HCT116 (cell line): Measurements from ENCODE around the gene GSC2. TPM values are rescaled to one million over a fixed set of nuclear protein-coding genes. Genes with fewer than 3 reads are reported as not detected.

Source experiments
- ATAC-seq: fragments of 200-7000 bp; cut with Tn5 transposase; 2 replicates; pipeline ENCODE4 v1.9.1; 2020; ENCODE audit warnings: mild to moderate bottlenecking, moderate library complexity
- BruUV-seq: library from RNA; stranded (reverse); fragments of 400-500 nt; replicated peaks from 2 replicates; lab custom pipeline; 2021; lab: Mats Ljungman, UMichigan
- CTCF ChIA-PET: fragments of 300-600 bp; sonication (Branson Sonifier 250); formaldehyde crosslinking; loops from one replicate; lab custom pipeline; 2021; ENCODE audit warnings: antibody characterized with exemption; lab: Charles Lee
- POLR2A ChIA-PET: fragments of 300-600, 350-600 bp; sonication (Branson Sonifier 250); formaldehyde crosslinking; loops from one replicate; lab custom pipeline; 2021; ENCODE audit warnings: antibody characterized with exemption; lab: Charles Lee
- RAD21 ChIA-PET, 2 experiments: fragments of 300-600 bp; sonication (Branson Sonifier 250); formaldehyde crosslinking; loops; one replicate each; lab custom pipeline; 2023; ENCODE audit warnings: low total read pairs in 2 of 2; ENCODE audit not compliant: uncharacterized antibody in 2 of 2, unreplicated experiment in 2 of 2, low non-redundant PET in 1 of 2; lab: Charles Lee
- DNase-seq: peaks from one replicate; pipeline ENCODE4 v3.0.0-alpha.2; 2010; ENCODE audit warnings: low read depth, low spot score
- H2AFZ ChIP-seq: fragments of 200-600 bp; shearing (Covaris generic), sonication (generic); 2 replicates; pipeline ENCODE4 v1.6.1; 2017; ENCODE audit warnings: low read depth, mixed run types, mixed read lengths, antibody characterized with exemption, low read length; ENCODE audit not compliant: poor library complexity, severe bottlenecking
- H3K27ac ChIP-seq: 2 replicates; pipeline ENCODE4 v1.5.1; 2012; ENCODE audit warnings: low read depth, low read length
- H3K27me3 ChIP-seq: fragments of 200-600 bp; sonication (generic); 2 replicates; pipeline ENCODE4 v1.6.1; 2016; ENCODE audit warnings: mixed run types, low read length, mixed read lengths; ENCODE audit not compliant: insufficient read depth
- H3K36me3 ChIP-seq, 2 experiments: fragments of 200-500 bp in 1 of 2; fragments of 200-600 bp in 1 of 2; sonication (Bioruptor generic) in 1 of 2; sonication (generic) in 1 of 2; 2 replicates each; pipeline versions ENCODE4 v1.5.1 to v1.6.1; 2014 to 2016; ENCODE audit warnings: low read length in 2 of 2, inconsistent platforms in 1 of 2, mixed read lengths in 1 of 2, mixed run types in 1 of 2; ENCODE audit not compliant: insufficient read depth in 2 of 2, control insufficient read depth in 1 of 2
- H3K4me1 ChIP-seq, 2 experiments: fragments of 200-600 bp in 1 of 2; sonication (generic) in 1 of 2; 2 replicates each; pipeline versions ENCODE4 v1.5.1 to v1.6.1; 2012 to 2017; ENCODE audit warnings: low read length in 2 of 2, inconsistent platforms in 1 of 2, mild to moderate bottlenecking in 1 of 2, mixed read lengths in 1 of 2, mixed run types in 1 of 2, moderate library complexity in 1 of 2; ENCODE audit not compliant: insufficient read depth in 2 of 2, control insufficient read depth in 1 of 2
- H3K4me2 ChIP-seq: fragments of 200-600 bp; sonication (generic); 2 replicates; pipeline ENCODE4 v1.6.1; 2017; ENCODE audit warnings: mixed run types, low read length, mixed read lengths
- H3K4me3 ChIP-seq, 2 experiments: fragments of 200-600 bp in 1 of 2; sonication (generic) in 1 of 2; replicated peaks in 1 of 2; 2 replicates each; pipeline ENCODE4 v1.5.1; 2011 to 2016; ENCODE audit warnings: low read length in 2 of 2, control low read depth in 1 of 2, low read depth in 1 of 2, mild to moderate bottlenecking in 1 of 2, mixed read lengths in 1 of 2, mixed run types in 1 of 2
- H3K79me2 ChIP-seq: fragments of 200-600 bp; sonication (generic); 2 replicates; pipeline ENCODE4 v1.6.1; 2017; ENCODE audit warnings: mild to moderate bottlenecking, mixed run types, low read length, moderate library complexity, mixed read lengths; ENCODE audit not compliant: insufficient read depth
- H3K9ac ChIP-seq: fragments of 200-600 bp; sonication (generic); 2 replicates; pipeline ENCODE4 v1.6.1; 2016; ENCODE audit warnings: low read length, mixed read lengths
- H3K9me2 ChIP-seq: fragments of 200-600 bp; sonication (generic), shearing (Covaris generic); 2 replicates; pipeline ENCODE4 v1.6.1; 2017; ENCODE audit warnings: mixed run types, mild to moderate bottlenecking, moderate library complexity; ENCODE audit not compliant: insufficient read depth
- H3K9me3 ChIP-seq, 2 experiments: fragments of 200-500 bp in 1 of 2; fragments of 200-600 bp in 1 of 2; sonication (Bioruptor generic) in 1 of 2; sonication (generic) in 1 of 2; 2 replicates each; pipeline ENCODE4 v1.6.1; 2014 to 2017; ENCODE audit warnings: low read length in 2 of 2, mixed read lengths in 2 of 2, inconsistent platforms in 1 of 2, low read depth in 1 of 2, mild to moderate bottlenecking in 1 of 2, mixed run types in 1 of 2, moderate library complexity in 1 of 2; ENCODE audit not compliant: control insufficient read depth in 1 of 2, insufficient read depth in 1 of 2
- H4K20me1 ChIP-seq: fragments of 200-600 bp; sonication (generic), shearing (Covaris generic); 2 replicates; pipeline ENCODE4 v1.6.1; 2017; ENCODE audit warnings: mixed run types, mild to moderate bottlenecking, moderate library complexity; ENCODE audit not compliant: insufficient read depth
- CBX3 ChIP-seq: IDR thresholded peaks from 2 replicates; pipeline ENCODE4 v1.6.1; 2012; ENCODE audit warnings: low read depth
- CEBPB ChIP-seq: IDR thresholded peaks from 2 replicates; pipeline ENCODE4 v1.6.1; 2012; ENCODE audit warnings: low read depth
- EGR1 ChIP-seq: IDR thresholded peaks from 2 replicates; pipeline ENCODE4 v1.6.1; 2012; ENCODE audit warnings: low read depth
- ELF1 ChIP-seq: IDR thresholded peaks from 2 replicates; pipeline ENCODE4 v1.6.1; 2012; ENCODE audit warnings: low read depth, borderline replicate concordance
- EZH2 ChIP-seq: fragments of 200-600 bp; sonication (generic); IDR thresholded peaks from 2 replicates; pipeline ENCODE4 v1.6.1; 2017; ENCODE audit warnings: antibody characterized with exemption, mixed run types
- FOSL1 ChIP-seq: IDR thresholded peaks from 2 replicates; pipeline ENCODE4 v1.6.1; 2012; ENCODE audit warnings: low read depth
- POLR2A ChIP-seq: IDR thresholded peaks from 2 replicates; pipeline ENCODE4 v1.7.0; 2011; ENCODE audit warnings: borderline replicate concordance; ENCODE audit not compliant: insufficient read depth, insufficient read length; ENCODE audit errors: extremely low read depth
- POLR2AphosphoS5 ChIP-seq: IDR thresholded peaks from 2 replicates; pipeline ENCODE4 v1.6.1; 2011; ENCODE audit warnings: mild to moderate bottlenecking, low read depth, low read length, moderate library complexity
- RAD21 ChIP-seq: IDR thresholded peaks from 2 replicates; pipeline ENCODE4 v1.6.1; 2012; ENCODE audit warnings: low read depth, mild to moderate bottlenecking
- SIN3A ChIP-seq: IDR thresholded peaks from 2 replicates; pipeline ENCODE4 v1.6.1; 2012; ENCODE audit warnings: low read depth
- YY1 ChIP-seq: IDR thresholded peaks from 2 replicates; pipeline ENCODE4 v1.6.1; 2011; ENCODE audit warnings: low read length, low read depth, moderate library complexity, mild to moderate bottlenecking; ENCODE audit not compliant: insufficient replicate concordance; ENCODE audit errors: extremely low read depth
- ZFX ChIP-seq: fragments of 450-650 bp; IDR thresholded peaks from 2 replicates; pipeline ENCODE4 v1.6.1; 2017
- ZNF274 ChIP-seq: fragments of 200-500 bp; sonication (Bioruptor generic); IDR thresholded peaks from 2 replicates; pipeline ENCODE4 v1.6.1; 2014; ENCODE audit warnings: mild to moderate bottlenecking, low read depth, low read length, inconsistent platforms
- intact Hi-C: fragments of 100-400 bp; cut with micrococcal nuclease; formaldehyde crosslinking; loops from 2 replicates; pipeline ENCODE4 v1.10.0; 2022
- total RNA-seq: library from RNA; stranded (reverse); gene quantifications from one replicate; pipeline ENCODE4 v1.2.1, GENCODE V29; 2021; ENCODE audit not compliant: unreplicated experiment
- TF ChIP-seq, protein P1 (sequence below): IDR thresholded peaks from 2 replicates; pipeline ENCODE4 v1.6.1; 2012
- TF ChIP-seq, protein P2 (sequence below): IDR thresholded peaks from 2 replicates; pipeline ENCODE4 v1.6.1; 2012
- TF ChIP-seq, protein P3 (sequence below): IDR thresholded peaks from 2 replicates; pipeline ENCODE4 v1.6.1; 2011; ENCODE audit warnings: mild to moderate bottlenecking, low read length, moderate library complexity; ENCODE audit not compliant: insufficient replicate concordance; ENCODE audit errors: extremely low read depth

GSC2 gene
- total RNA-seq, 1 experiment from 2014 or later: not detected

DNA sequence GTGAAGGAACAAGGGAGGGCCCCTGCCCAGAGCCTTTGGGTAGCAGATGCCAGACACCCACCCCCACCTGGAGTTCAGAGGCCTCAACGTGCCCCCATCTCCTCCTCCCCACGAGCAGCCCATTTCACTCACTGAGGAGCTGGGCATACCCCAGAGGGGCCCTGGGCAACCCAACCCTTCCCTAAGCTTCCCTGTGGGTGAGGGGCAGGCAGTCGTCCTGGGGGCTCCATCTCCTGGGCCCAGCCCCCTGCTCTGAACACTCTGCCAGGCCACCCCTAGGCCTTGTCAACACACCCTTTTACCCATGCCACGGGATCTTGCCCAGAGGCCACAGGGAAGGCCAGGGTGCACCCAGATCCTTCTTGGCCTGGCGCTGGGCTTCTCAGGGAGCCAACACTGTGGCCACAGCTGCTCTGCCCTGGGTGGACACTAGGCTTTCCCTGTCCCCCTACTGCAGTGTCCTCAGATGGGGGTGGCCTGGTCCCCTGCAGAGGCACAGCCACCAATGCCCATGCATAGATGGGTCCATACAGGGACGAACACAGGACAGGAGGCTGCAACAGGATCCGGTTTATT is 25.0 kb upstream of the GSC2 start:
- no peak overlapping the region for H3K9ac ChIP-seq
- peak overlapping the region; percentile 99 for H3K4me2 ChIP-seq
- no peaks in the 10 kb centered on the region for H3K27me3 ChIP-seq
- DNase-seq (no peak), ATAC-seq (no peak)
- intact Hi-C loops: no loop called here
- peak; percentile 18 for TF ChIP-seq POLR2A
- TF ChIP-seq ZNF274: no peak
- TF ChIP-seq, protein P1, sequence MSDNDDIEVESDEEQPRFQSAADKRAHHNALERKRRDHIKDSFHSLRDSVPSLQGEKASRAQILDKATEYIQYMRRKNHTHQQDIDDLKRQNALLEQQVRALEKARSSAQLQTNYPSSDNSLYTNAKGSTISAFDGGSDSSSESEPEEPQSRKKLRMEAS: no peak
- TF ChIP-seq CBX3: no peak
- ChIA-PET CTCF (interaction anchor here (1.5 kb wide), 1 partner anchor 31 kb away, joined by 4 read pairs; the partner anchor contains the start of gene ESS2), POLR2A (interaction anchor here (0.6 kb wide), 1 partner anchor 39 kb away, joined by 3 read pairs; no protein-coding TSS in a partner anchor), RAD21 (no interaction called here)
- no peaks in the 10 kb centered on the region for H4K20me1 ChIP-seq
- H3K79me2 ChIP-seq: peaks cover 62% of the 10 kb centered on the region
- H3K36me3 ChIP-seq: no peaks in the 10 kb centered on the region
- no TSS peak for BruUV-seq
- no peaks in the 10 kb centered on the region for H3K9me3 ChIP-seq
- H3K9me2 ChIP-seq: no peaks in the 10 kb centered on the region
- no peak overlapping the region for H2AFZ ChIP-seq
- H3K4me1 ChIP-seq: peaks cover 11 to 73% of the 10 kb centered on the region in 2 experiments
- H3K27ac ChIP-seq: peak overlapping the region; percentile 88
- H3K4me3 ChIP-seq: no peak overlapping the region

DNA sequence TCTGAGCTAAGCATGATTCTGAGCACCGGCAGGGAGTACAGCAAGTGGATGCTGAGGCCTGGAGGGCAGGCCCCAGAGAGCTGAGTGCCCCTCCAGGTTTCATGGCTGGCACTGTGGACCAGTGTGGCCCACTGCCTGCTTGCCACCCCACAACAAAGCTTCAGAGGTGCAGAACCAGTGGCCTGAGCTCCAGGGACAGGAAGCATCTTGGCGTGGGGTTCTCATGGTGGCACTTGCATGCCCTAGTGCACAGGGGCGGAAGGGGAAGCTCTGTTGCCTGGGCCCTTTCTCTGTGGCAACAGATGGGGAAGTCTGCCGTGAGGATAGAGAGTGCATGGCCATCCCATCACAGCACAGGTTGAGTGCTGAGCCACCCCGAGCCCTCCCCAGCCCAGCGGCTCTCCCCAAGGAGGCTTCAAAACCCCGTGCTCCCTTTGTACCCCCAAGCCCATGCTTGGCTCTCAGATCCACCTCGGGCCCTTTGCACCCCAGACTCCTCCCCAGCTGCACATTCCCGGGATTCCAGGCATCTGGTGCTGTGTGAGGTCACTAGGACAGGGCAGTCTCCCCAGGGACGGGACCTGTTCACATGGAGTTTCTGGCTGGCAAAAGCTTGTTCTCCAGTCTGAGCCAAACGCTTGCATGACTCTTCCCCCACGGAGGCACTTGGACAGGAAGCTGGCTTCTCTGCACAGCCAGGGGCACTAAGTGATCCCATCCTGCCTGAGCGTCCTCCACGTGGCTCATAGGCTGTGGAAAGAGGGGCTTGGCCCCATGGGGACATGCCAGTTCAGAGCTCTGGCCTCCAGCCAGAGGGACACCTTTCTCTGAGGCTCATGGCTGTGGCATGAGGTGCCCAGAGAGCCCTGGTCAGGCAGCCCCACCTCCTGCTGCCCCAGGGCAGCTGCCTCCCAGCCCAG is 24.3 kb upstream of the GSC2 start:
- intact Hi-C loops: no loop called here
- no peak for ATAC-seq
- H4K20me1 ChIP-seq: no peaks in the 10 kb centered on the region
- peaks cover 62% of the 10 kb centered on the region for H3K79me2 ChIP-seq
- ChIA-PET POLR2A (interaction anchor here (0.6 kb wide), 1 partner anchor 40 kb away, joined by 3 read pairs; no protein-coding TSS in a partner anchor), CTCF (interaction anchor here (1.0 to 1.5 kb wide), 2 partner anchors 30 to 455 kb away, joined by 3 to 4 read pairs; partner anchors contain the start of gene ESS2), RAD21 (no interaction called here)
- DNase-seq: no peak
- H3K4me1 ChIP-seq: peaks cover 11 to 70% of the 10 kb centered on the region in 2 experiments
- H3K27ac ChIP-seq: peak overlapping the region; percentile 88
- no peaks in the 10 kb centered on the region for H3K27me3 ChIP-seq
- H3K9me2 ChIP-seq: no peaks in the 10 kb centered on the region
- H3K9me3 ChIP-seq: no peaks in the 10 kb centered on the region
- H3K36me3 ChIP-seq: no peaks in the 10 kb centered on the region
- H2AFZ ChIP-seq: no peak overlapping the region
- peak overlapping the region; percentile 99 for H3K4me2 ChIP-seq
- H3K4me3 ChIP-seq: no peak overlapping the region
- BruUV-seq: no TSS peak
- no peak overlapping the region; the same call in 1 of the 2 replicates for H3K9ac ChIP-seq
- TF ChIP-seq, protein P2, sequence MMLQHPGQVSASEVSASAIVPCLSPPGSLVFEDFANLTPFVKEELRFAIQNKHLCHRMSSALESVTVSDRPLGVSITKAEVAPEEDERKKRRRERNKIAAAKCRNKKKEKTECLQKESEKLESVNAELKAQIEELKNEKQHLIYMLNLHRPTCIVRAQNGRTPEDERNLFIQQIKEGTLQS: no peak
- TF ChIP-seq ELF1 (no peak), CBX3 (no peak), FOSL1 (no peak), ZNF274 (no peak), SIN3A (no peak), EGR1 (no peak), EZH2 (no peak), POLR2A (no peak), YY1 (no peak), POLR2AphosphoS5 (no peak), RAD21 (no peak), CEBPB (no peak), ZFX (no peak)
- TF ChIP-seq, protein P3, sequence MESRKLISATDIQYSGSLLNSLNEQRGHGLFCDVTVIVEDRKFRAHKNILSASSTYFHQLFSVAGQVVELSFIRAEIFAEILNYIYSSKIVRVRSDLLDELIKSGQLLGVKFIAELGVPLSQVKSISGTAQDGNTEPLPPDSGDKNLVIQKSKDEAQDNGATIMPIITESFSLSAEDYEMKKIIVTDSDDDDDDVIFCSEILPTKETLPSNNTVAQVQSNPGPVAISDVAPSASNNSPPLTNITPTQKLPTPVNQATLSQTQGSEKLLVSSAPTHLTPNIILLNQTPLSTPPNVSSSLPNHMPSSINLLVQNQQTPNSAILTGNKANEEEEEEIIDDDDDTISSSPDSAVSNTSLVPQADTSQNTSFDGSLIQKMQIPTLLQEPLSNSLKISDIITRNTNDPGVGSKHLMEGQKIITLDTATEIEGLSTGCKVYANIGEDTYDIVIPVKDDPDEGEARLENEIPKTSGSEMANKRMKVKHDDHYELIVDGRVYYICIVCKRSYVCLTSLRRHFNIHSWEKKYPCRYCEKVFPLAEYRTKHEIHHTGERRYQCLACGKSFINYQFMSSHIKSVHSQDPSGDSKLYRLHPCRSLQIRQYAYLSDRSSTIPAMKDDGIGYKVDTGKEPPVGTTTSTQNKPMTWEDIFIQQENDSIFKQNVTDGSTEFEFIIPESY: no peak
